Astrocyte (in vitro differentiated cells and primary cell): ENCODE results near the gene NUP50.

Experiments used
- EZH2 ChIP-seq: IDR thresholded peaks from 2 replicates; pipeline ENCODE4 v1.6.1; 2012; ENCODE audit warnings: mild to moderate bottlenecking, low read length, inconsistent platforms; ENCODE audit not compliant: insufficient read depth
- TF ChIP-seq, protein P1 (sequence below): IDR thresholded peaks from 2 replicates; pipeline ENCODE4 v1.5.1; 2011; ENCODE audit warnings: low read depth, mild to moderate bottlenecking, inconsistent platforms, low read length, moderate library complexity; ENCODE audit not compliant: insufficient read depth

DNA sequence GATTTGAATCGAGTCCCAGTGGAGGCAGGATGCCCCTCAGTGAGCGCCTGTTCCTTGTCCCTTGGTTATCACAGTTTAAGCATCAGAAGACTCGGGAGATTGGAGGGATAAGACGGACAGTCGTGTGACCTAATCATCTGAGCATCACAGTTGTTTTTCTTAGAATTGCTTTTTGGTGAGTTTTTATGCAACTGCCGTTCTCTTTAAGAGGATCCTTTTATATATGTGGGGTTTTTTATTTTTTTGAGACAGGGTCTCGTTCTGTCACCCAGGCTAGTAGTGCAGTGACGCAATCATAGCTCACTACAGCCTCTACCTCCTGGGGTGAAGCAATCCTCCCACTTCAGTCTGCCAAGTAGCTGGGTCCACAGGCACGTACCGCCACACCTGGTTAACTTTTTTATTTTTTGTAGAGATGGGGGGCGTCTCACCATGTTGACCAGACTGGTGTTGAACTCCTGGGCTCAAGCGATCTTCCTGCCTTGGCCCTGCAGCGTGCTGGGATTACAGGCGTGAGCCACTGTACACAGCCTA is 16.5 kb downstream of the NUP50 start:
- no peak for TF ChIP-seq EZH2
- TF ChIP-seq, protein P1, sequence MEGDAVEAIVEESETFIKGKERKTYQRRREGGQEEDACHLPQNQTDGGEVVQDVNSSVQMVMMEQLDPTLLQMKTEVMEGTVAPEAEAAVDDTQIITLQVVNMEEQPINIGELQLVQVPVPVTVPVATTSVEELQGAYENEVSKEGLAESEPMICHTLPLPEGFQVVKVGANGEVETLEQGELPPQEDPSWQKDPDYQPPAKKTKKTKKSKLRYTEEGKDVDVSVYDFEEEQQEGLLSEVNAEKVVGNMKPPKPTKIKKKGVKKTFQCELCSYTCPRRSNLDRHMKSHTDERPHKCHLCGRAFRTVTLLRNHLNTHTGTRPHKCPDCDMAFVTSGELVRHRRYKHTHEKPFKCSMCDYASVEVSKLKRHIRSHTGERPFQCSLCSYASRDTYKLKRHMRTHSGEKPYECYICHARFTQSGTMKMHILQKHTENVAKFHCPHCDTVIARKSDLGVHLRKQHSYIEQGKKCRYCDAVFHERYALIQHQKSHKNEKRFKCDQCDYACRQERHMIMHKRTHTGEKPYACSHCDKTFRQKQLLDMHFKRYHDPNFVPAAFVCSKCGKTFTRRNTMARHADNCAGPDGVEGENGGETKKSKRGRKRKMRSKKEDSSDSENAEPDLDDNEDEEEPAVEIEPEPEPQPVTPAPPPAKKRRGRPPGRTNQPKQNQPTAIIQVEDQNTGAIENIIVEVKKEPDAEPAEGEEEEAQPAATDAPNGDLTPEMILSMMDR: no peak
